Activated T-cell treated with anti-CD3 and anti-CD28 coated beads, Interleukin-2, amount 50 U/mL, for 1 hour (primary cell): ENCODE measurements around the gene ZNF69.
"Not testable (repeated sequence)": the region's sequence is repeated elsewhere in the genome, so short reads cannot be mapped to it uniquely, and the experiment has no call there.

Experiments
- DNase-seq: peaks from one replicate; pipeline ENCODE4 v3.0.0-alpha.2; 2020

ZNF69 gene

GRCh38 chr19:11887611-11888531 lies at the start of gene ZNF69:
ZNF69 (plus strand) TSS chr19:11887782; CDS start chr19:11887924, 142 bp downstream.
- DNase-seq, result peak; percentile 67

GRCh38 chr19:11843722-11844121 lies 43.9 kb upstream of the ZNF69 start:
- DNase-seq, result no peak

- DNase-seq, result not testable (repeated sequence)
These were observed 40.0 kb upstream of the ZNF69 start for GRCh38 chr19:11847615-11848014.

GRCh38 chr19:11848200-11848593 lies 39.4 kb upstream of the ZNF69 start:
- DNase-seq, result no peak

GRCh38 chr19:11848594-11849469 lies 38.8 kb upstream of the ZNF69 start, which contains the start of gene ZNF439:
ZNF439 (plus strand) TSS chr19:11848726; CDS start chr19:11848868, 142 bp downstream.
- DNase-seq, result peak; percentile 82

- not testable (repeated sequence) for DNase-seq
These were observed 37.3 kb upstream of the ZNF69 start for GRCh38 chr19:11850289-11850688.

GRCh38 chr19:11853358-11853757 lies 34.2 kb upstream of the ZNF69 start:
- DNase-seq, result no peak

- DNase-seq, result no peak
These were observed 30.9 kb upstream of the ZNF69 start for GRCh38 chr19:11856596-11857250.

GRCh38 chr19:11860721-11861120 lies 26.9 kb upstream of the ZNF69 start:
- DNase-seq, result no peak

GRCh38 chr19:11861301-11861700 lies 26.3 kb upstream of the ZNF69 start:
- no peak for DNase-seq

GRCh38 chr19:11867766-11868165 lies 19.8 kb upstream of the ZNF69 start:
- DNase-seq, result not testable (repeated sequence)

- no peak for DNase-seq
These were observed 19.4 kb upstream of the ZNF69 start for GRCh38 chr19:11868188-11868587.

GRCh38 chr19:11872624-11873023 lies 15.0 kb upstream of the ZNF69 start:
- DNase-seq, result no peak

GRCh38 chr19:11873762-11874161 lies 13.8 kb upstream of the ZNF69 start:
- DNase-seq, result no peak

GRCh38 chr19:11879687-11880266 lies 7.8 kb upstream of the ZNF69 start:
- DNase-seq, result peak; percentile 46

GRCh38 chr19:11880598-11880997 lies 7.0 kb upstream of the ZNF69 start:
- no peak for DNase-seq

GRCh38 chr19:11881151-11881800 lies 6.3 kb upstream of the ZNF69 start:
- peak; percentile 56 for DNase-seq

- DNase-seq, result no peak
These were observed 5.0 kb upstream of the ZNF69 start for GRCh38 chr19:11882606-11883005.

GRCh38 chr19:11887234-11887610 lies 360 bp upstream of the ZNF69 start:
- DNase-seq, result no peak

GRCh38 chr19:11889901-11890300 lies 2.3 kb downstream of the ZNF69 start:
- not testable (repeated sequence) for DNase-seq

- no peak for DNase-seq
These were observed 3.1 kb downstream of the ZNF69 start for GRCh38 chr19:11890634-11891033.

- no peak for DNase-seq
These were observed 7.3 kb downstream of the ZNF69 start for GRCh38 chr19:11894851-11895250.
